Hepatocyte (in vitro differentiated cells): ENCODE data around the gene ALDH4A1.

Experiments used
- CTCF ChIP-seq: fragments of 200-600 bp; sonication (generic); IDR thresholded peaks from 2 replicates; pipeline ENCODE4 v1.5.1; 2016; ENCODE audit warnings: antibody characterized with exemption, mild to moderate bottlenecking; ENCODE audit not compliant: poor library complexity
- EZH2 ChIP-seq: fragments of 200-600 bp; sonication (generic); IDR thresholded peaks from 2 replicates; pipeline ENCODE4 v1.6.1; 2016; ENCODE audit warnings: antibody characterized with exemption, mild to moderate bottlenecking, borderline replicate concordance
- EZH2phosphoT487 ChIP-seq: fragments of 200-600 bp; sonication (generic); IDR thresholded peaks from one replicate; pipeline ENCODE4 v1.6.1; 2018; ENCODE audit warnings: antibody characterized with exemption, mild to moderate bottlenecking, low read depth, moderate library complexity; ENCODE audit not compliant: unreplicated experiment, severe bottlenecking

GRCh38 chr1:18861590-18861989 lies 40.8 kb downstream of the ALDH4A1 start:
- TF ChIP-seq CTCF (no peak), EZH2 (no peak), EZH2phosphoT487 (no peak)
